Upper lobe of right lung (tissue), 1 donor: ENCODE measurements around the gene CROCC. TPM values are rescaled to one million over a fixed set of nuclear protein-coding genes. Genes with fewer than 3 reads are reported as not detected.
"Not testable (repeated sequence)": the region's sequence is repeated elsewhere in the genome, so short reads cannot be mapped to it uniquely, and the experiment has no call there.

Source experiments
- ATAC-seq: fragments of 200-7000 bp; cut with Tn5 transposase; one replicate; pipeline ENCODE4 v1.9.1; 2020; ENCODE audit warnings: mild to moderate bottlenecking, moderate library complexity
- DNase-seq: peaks from one replicate; pipeline ENCODE4 v3.0.0-alpha.2; 2020
- H3K27ac ChIP-seq: fragments of 200-600 bp; one replicate; pipeline ENCODE4 v1.8.0; 2022
- H3K27me3 ChIP-seq: fragments of 200-600 bp; one replicate; pipeline ENCODE4 v1.8.0; 2022; ENCODE audit warnings: mild to moderate bottlenecking
- H3K36me3 ChIP-seq: fragments of 200-600 bp; one replicate; pipeline ENCODE4 v1.8.0; 2022
- H3K4me1 ChIP-seq: fragments of 200-600 bp; one replicate; pipeline ENCODE4 v1.8.0; 2022
- H3K4me3 ChIP-seq: fragments of 200-600 bp; one replicate; pipeline ENCODE4 v1.8.0; 2022; ENCODE audit warnings: mild to moderate bottlenecking
- H3K9me3 ChIP-seq: fragments of 200-600 bp; one replicate; pipeline ENCODE4 v1.8.0; 2022
- CTCF ChIP-seq: fragments of 200-600 bp; IDR thresholded peaks from one replicate; pipeline ENCODE4 v1.8.0; 2022; ENCODE audit warnings: antibody characterized with exemption
- intact Hi-C: fragments of 100-400 bp; cut with DNase I; formaldehyde crosslinking; loops from one replicate; pipeline ENCODE4 v1.11.0; 2022
- total RNA-seq: library from RNA; stranded (reverse); fragmentation: NEBNext Ultra II Directional; extraction: Animal tissue kit (Norgen Biotek cat#: 25700); gene quantifications from one replicate; pipeline ENCODE4 v1.2.1, GENCODE V29; 2021
- donor health status: DM: no; HTN: yes; CAD: no; lungs with severe emphysema.

Gene CROCC
- total RNA-seq, 1 donor from 2014 or later, result 20.9 TPM

- H3K27me3 ChIP-seq, H3K4me1 ChIP-seq, ATAC-seq, H3K9me3 ChIP-seq, DNase-seq, H3K4me3 ChIP-seq, intact Hi-C loops, H3K27ac ChIP-seq, H3K36me3 ChIP-seq: not testable (repeated sequence)
These were observed 24.1 kb upstream of the CROCC start for GRCh38 chr1:16897653-16898052.

GRCh38 chr1:16898298-16898697 is 23.4 kb upstream of the CROCC start:
- H3K4me3 ChIP-seq, H3K27me3 ChIP-seq, H3K9me3 ChIP-seq, H3K36me3 ChIP-seq, ATAC-seq, H3K4me1 ChIP-seq, DNase-seq, intact Hi-C loops, H3K27ac ChIP-seq: not testable (repeated sequence)

- DNase-seq, H3K27me3 ChIP-seq, intact Hi-C loops, H3K36me3 ChIP-seq, ATAC-seq, H3K4me3 ChIP-seq, H3K4me1 ChIP-seq, H3K9me3 ChIP-seq, H3K27ac ChIP-seq: not testable (repeated sequence)
These were observed 22.7 kb upstream of the CROCC start for GRCh38 chr1:16899020-16899419.

GRCh38 chr1:16900751-16901150 is 21.0 kb upstream of the CROCC start:
- no peak for TF ChIP-seq CTCF
- Histone ChIP-seq H3K36me3 (no peaks in the 10 kb centered on the region), H3K4me1 (peaks cover 4% of the 10 kb centered on the region), H3K4me3 (no peak overlapping the region), H3K27ac (no peak overlapping the region), H3K9me3 (no peaks in the 10 kb centered on the region), H3K27me3 (no peaks in the 10 kb centered on the region)
- DNase-seq (no peak), ATAC-seq (no peak)
- intact Hi-C loops, result no loop called here

GRCh38 chr1:16901371-16901770 is 20.4 kb upstream of the CROCC start:
- not testable (repeated sequence) for ATAC-seq

GRCh38 chr1:16903054-16903453 is 18.7 kb upstream of the CROCC start:
- no peak overlapping the region for H3K4me3 ChIP-seq
- H3K9me3 ChIP-seq, result no peaks in the 10 kb centered on the region
- no peak overlapping the region for H3K27ac ChIP-seq
- no peak for TF ChIP-seq CTCF
- H3K27me3 ChIP-seq, result no peaks in the 10 kb centered on the region
- H3K36me3 ChIP-seq, result no peaks in the 10 kb centered on the region
- DNase-seq, result no peak
- intact Hi-C loops, result no loop called here
- H3K4me1 ChIP-seq, result peaks cover 4% of the 10 kb centered on the region
- no peak for ATAC-seq

More at GRCh38 chr1:16901371-16901770, 20.4 kb upstream of the CROCC start:
- H3K27me3 ChIP-seq, H3K27ac ChIP-seq, H3K36me3 ChIP-seq, H3K9me3 ChIP-seq, intact Hi-C loops, DNase-seq, H3K4me1 ChIP-seq, H3K4me3 ChIP-seq: not testable (repeated sequence)

GRCh38 chr1:16903458-16903796 is 18.3 kb upstream of the CROCC start:
- intact Hi-C loops, result no loop called here
- H3K4me1 ChIP-seq, result peaks cover 4% of the 10 kb centered on the region
- peak overlapping the region; percentile 70 for H3K4me3 ChIP-seq

More at GRCh38 chr1:16903458-16903796, 18.3 kb upstream of the CROCC start:
- no peak for TF ChIP-seq CTCF
- Histone ChIP-seq H3K27ac (peak overlapping the region; percentile 100), H3K9me3 (no peaks in the 10 kb centered on the region), H3K27me3 (no peaks in the 10 kb centered on the region), H3K36me3 (no peaks in the 10 kb centered on the region)
- DNase-seq (no peak), ATAC-seq (no peak)
